Superior temporal gyrus (tissue), 1 donor: Measurements from ENCODE around the gene HOXA10.

Experiments
- DNase-seq: peaks from one replicate; pipeline ENCODE4 v3.0.0-alpha.2; 2016; ENCODE audit errors: extremely low spot score

HOXA10 gene

GRCh38 chr7:27203964-27204594, 30.0 kb upstream of the HOXA10 start:
- no peak for DNase-seq

- no peak for DNase-seq
Measured at GRCh38 chr7:27203365-27203953, 29.3 kb upstream of the HOXA10 start.

GRCh38 chr7:27202862-27203134, 28.7 kb upstream of the HOXA10 start:
- no peak for DNase-seq

GRCh38 chr7:27202018-27202861, 28.1 kb upstream of the HOXA10 start:
- DNase-seq, result no peak

GRCh38 chr7:27201580-27202017, 27.5 kb upstream of the HOXA10 start:
- DNase-seq, result no peak

- DNase-seq, result no peak
Measured at GRCh38 chr7:27200761-27201579, 26.9 kb upstream of the HOXA10 start.

- no peak for DNase-seq
Measured at GRCh38 chr7:27199849-27200760, 26.0 kb upstream of the HOXA10 start, which contains the start of gene HOXA13. Gene HOXA13 (minus strand): TSS chr7:27200091. CDS start chr7:27200077, 14 bp downstream.

GRCh38 chr7:27198871-27199801, 25.0 kb upstream of the HOXA10 start:
- DNase-seq, result no peak

- DNase-seq, result no peak
Measured at GRCh38 chr7:27198138-27198841, 24.2 kb upstream of the HOXA10 start.

- no peak for DNase-seq
Measured at GRCh38 chr7:27197137-27198042, 23.3 kb upstream of the HOXA10 start.

- DNase-seq, result peak; percentile 91
Measured at GRCh38 chr7:27196287-27196767, 22.2 kb upstream of the HOXA10 start.

- no peak for DNase-seq
Measured at GRCh38 chr7:27194686-27195379, 20.7 kb upstream of the HOXA10 start.

- no peak for DNase-seq
Measured at GRCh38 chr7:27194002-27194352, 19.9 kb upstream of the HOXA10 start.

GRCh38 chr7:27193335-27194001, 19.3 kb upstream of the HOXA10 start:
- DNase-seq, result no peak

GRCh38 chr7:27192546-27193334, 18.6 kb upstream of the HOXA10 start:
- DNase-seq, result no peak
